ENCODE measurements around the gene TSPO2.
A peak's percentile ranks its signal among the peaks of the same experiment; 100 is the strongest.

TSPO2 gene

DNA sequence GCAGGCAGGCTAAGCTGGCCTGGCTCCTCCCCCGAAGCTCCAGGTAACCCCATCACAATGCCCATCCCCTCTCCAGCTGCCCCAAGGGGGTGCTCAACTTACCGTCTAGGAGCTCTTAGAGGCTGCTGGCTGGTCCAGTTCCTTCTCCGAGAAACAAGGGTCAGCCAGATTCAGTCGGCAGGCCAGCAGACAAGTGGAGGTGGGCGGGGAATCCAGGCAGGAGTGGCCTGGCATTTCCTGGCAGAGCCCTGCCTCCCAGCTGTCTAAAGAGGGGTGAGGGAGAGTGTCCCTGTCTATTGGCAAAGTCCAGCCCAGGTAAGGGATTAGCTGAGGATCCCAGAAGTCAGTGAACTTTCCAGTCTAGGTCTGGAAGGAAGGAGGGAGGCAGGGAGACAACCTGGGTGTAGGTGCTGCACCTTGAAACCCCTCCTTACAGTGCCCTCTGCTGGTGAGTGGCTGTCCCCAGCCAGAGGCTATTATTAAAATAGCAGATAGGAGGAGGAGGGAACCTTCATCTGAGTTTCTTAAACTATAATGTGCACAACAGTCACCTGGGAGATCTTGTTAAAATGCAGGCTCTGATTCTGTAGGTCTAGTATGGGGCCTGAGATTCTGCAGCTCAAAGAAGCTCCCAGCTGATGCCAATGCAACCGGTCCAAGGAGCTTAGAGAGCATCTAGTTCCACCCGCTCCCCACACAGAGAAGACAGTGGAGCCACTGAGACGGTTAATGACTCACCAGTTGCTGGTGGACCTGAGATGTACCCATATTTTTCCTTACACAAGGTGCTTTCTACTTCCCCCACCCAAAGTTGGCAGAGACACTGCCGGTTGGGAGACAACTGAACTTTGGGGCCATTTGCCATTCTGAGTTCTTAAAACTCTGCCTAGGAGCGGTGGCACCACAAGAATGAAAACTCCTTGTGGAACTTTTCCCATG is 2.9 kb upstream of the TSPO2 start, which contains the start of gene UNC5CL:
Gene UNC5CL, minus strand, starts transcription at position 162 of the 939 bp plus-strand sequence. CDS start 4,147 bp downstream, outside the sequence.
- TF ChIP-seq RARB (CRISPR knock-in tag; IDR thresholded peaks at IDR 0.05) (no peak), PPARA (CRISPR knock-in tag; IDR thresholded peaks at IDR 0.05; ENCODE audit: borderline replicate concordance) (no peak), ARNTL (CRISPR knock-in tag; IDR thresholded peaks at IDR 0.05; ENCODE audit: borderline replicate concordance, low read depth) (no peak), OSR1 (CRISPR knock-in tag; IDR thresholded peaks at IDR 0.05) (no peak), TOX (CRISPR knock-in tag; IDR thresholded peaks at IDR 0.05; ENCODE audit: borderline replicate concordance) (no peak), PATZ1 (CRISPR knock-in tag; IDR thresholded peaks at IDR 0.05; ENCODE audit: borderline replicate concordance) (no peak)
- ATAC-seq = peak; percentile 75; the same call in 2 of the 3 replicates

GRCh38 chr6:41040101-41040939 is 1.9 kb upstream of the TSPO2 start:
- ATAC-seq = peak; percentile 28; the same call in 2 of the 3 replicates
- TF ChIP-seq PPARA (CRISPR knock-in tag; IDR thresholded peaks at IDR 0.05; ENCODE audit: borderline replicate concordance) (no peak), RARB (CRISPR knock-in tag; IDR thresholded peaks at IDR 0.05) (no peak)

- no peak for ATAC-seq
- TF ChIP-seq TOX (CRISPR knock-in tag; IDR thresholded peaks at IDR 0.05; ENCODE audit: borderline replicate concordance) = no peak
- no peak for TF ChIP-seq ZNF565 (CRISPR knock-in tag; conservative IDR thresholded peaks at IDR 0.05; ENCODE audit: low read depth)
- no peak for TF ChIP-seq CSDC2 (CRISPR knock-in tag; IDR thresholded peaks at IDR 0.05)
- no peak for TF ChIP-seq CREB5 (CRISPR knock-in tag; IDR thresholded peaks at IDR 0.05; ENCODE audit: low read depth)
- TF ChIP-seq ZFP30 (CRISPR knock-in tag; IDR thresholded peaks at IDR 0.05) = no peak
- no peak for TF ChIP-seq ZNF70 (CRISPR knock-in tag; IDR thresholded peaks at IDR 0.05)
- no peak for TF ChIP-seq ESRRG (CRISPR knock-in tag; IDR thresholded peaks at IDR 0.05)
- TF ChIP-seq, protein P1, sequence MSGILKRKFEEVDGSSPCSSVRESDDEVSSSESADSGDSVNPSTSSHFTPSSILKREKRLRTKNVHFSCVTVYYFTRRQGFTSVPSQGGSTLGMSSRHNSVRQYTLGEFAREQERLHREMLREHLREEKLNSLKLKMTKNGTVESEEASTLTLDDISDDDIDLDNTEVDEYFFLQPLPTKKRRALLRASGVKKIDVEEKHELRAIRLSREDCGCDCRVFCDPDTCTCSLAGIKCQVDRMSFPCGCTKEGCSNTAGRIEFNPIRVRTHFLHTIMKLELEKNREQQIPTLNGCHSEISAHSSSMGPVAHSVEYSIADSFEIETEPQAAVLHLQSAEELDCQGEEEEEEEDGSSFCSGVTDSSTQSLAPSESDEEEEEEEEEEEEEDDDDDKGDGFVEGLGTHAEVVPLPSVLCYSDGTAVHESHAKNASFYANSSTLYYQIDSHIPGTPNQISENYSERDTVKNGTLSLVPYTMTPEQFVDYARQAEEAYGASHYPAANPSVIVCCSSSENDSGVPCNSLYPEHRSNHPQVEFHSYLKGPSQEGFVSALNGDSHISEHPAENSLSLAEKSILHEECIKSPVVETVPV (CRISPR knock-in tag; IDR thresholded peaks at IDR 0.05) = no peak
- no peak for TF ChIP-seq OSR1 (CRISPR knock-in tag; IDR thresholded peaks at IDR 0.05)
- TF ChIP-seq ZFP3 (CRISPR knock-in tag; IDR thresholded peaks at IDR 0.05) = no peak
Measured at GRCh38 chr6:41040940-41041536, 1.2 kb upstream of the TSPO2 start.

GRCh38 chr6:41043151-41043550 is 884 bp downstream of the TSPO2 start:
- no peak for ATAC-seq
- TF ChIP-seq ZFP3 (CRISPR knock-in tag; IDR thresholded peaks at IDR 0.05) (no peak), OSR1 (CRISPR knock-in tag; IDR thresholded peaks at IDR 0.05) (no peak), ZNF8 (CRISPR knock-in tag; IDR thresholded peaks at IDR 0.05) (no peak), TOX (CRISPR knock-in tag; IDR thresholded peaks at IDR 0.05; ENCODE audit: borderline replicate concordance) (no peak), ISL1 (CRISPR knock-in tag; IDR thresholded peaks at IDR 0.05) (no peak), ZNF565 (CRISPR knock-in tag; conservative IDR thresholded peaks at IDR 0.05; ENCODE audit: low read depth) (no peak), ZC3H10 (CRISPR knock-in tag; IDR thresholded peaks at IDR 0.05) (no peak), PPARA (CRISPR knock-in tag; IDR thresholded peaks at IDR 0.05; ENCODE audit: borderline replicate concordance) (no peak), ZNF70 (CRISPR knock-in tag; IDR thresholded peaks at IDR 0.05) (no peak), BACH2 (CRISPR knock-in tag; IDR thresholded peaks at IDR 0.05; ENCODE audit: borderline replicate concordance) (no peak), CREB5 (CRISPR knock-in tag; IDR thresholded peaks at IDR 0.05; ENCODE audit: low read depth) (no peak), CSDC2 (CRISPR knock-in tag; IDR thresholded peaks at IDR 0.05) (no peak), ARNTL (CRISPR knock-in tag; IDR thresholded peaks at IDR 0.05; ENCODE audit: borderline replicate concordance, low read depth) (no peak), RARB (CRISPR knock-in tag; IDR thresholded peaks at IDR 0.05) (no peak), PATZ1 (CRISPR knock-in tag; IDR thresholded peaks at IDR 0.05; ENCODE audit: borderline replicate concordance) (no peak)
- TF ChIP-seq, protein P1 (CRISPR knock-in tag; IDR thresholded peaks at IDR 0.05) = no peak
- TF ChIP-seq, protein P2, sequence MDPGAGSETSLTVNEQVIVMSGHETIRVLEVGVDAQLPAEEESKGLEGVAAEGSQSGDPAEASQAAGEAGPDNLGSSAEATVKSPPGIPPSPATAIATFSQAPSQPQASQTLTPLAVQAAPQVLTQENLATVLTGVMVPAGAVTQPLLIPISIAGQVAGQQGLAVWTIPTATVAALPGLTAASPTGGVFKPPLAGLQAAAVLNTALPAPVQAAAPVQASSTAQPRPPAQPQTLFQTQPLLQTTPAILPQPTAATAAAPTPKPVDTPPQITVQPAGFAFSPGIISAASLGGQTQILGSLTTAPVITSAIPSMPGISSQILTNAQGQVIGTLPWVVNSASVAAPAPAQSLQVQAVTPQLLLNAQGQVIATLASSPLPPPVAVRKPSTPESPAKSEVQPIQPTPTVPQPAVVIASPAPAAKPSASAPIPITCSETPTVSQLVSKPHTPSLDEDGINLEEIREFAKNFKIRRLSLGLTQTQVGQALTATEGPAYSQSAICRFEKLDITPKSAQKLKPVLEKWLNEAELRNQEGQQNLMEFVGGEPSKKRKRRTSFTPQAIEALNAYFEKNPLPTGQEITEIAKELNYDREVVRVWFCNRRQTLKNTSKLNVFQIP (CRISPR knock-in tag; IDR thresholded peaks at IDR 0.05; ENCODE audit: borderline replicate concordance, low read depth) = no peak
